Transverse colon (tissue), 4 donors: ENCODE data around the gene NOP56.
"Not testable (repeated sequence)": the region's sequence is repeated elsewhere in the genome, so short reads cannot be mapped to it uniquely, and the experiment has no call there.

Experiments
- EP300 ChIP-seq: sonication (generic); formaldehyde crosslinking; IDR thresholded peaks from one replicate; pipeline ENCODE4 v1.6.1; 2017; ENCODE audit warnings: antibody characterized with exemption, low read depth
- POLR2A ChIP-seq: fragments of 450-650 bp; IDR thresholded peaks from one replicate; pipeline ENCODE4 v1.6.1; 2016; ENCODE audit warnings: antibody characterized with exemption, mild to moderate bottlenecking, moderate library complexity
- POLR2AphosphoS5 ChIP-seq, 3 donors: sonication (generic); formaldehyde crosslinking; IDR thresholded peaks; one replicate each; pipeline ENCODE4 v1.6.1; 2016; ENCODE audit warnings: antibody characterized with exemption in 3 of 3
- TF ChIP-seq, protein P1 (sequence below), 5 experiments: fragments of 200-600 bp in 3 of 5; fragments of 450-650 bp in 2 of 5; sonication (generic) in 3 of 5; IDR thresholded peaks; 1 replicate in 2 of 5; 2 replicates in 3 of 5; pipeline ENCODE4 v1.5.1; 2016 to 2017; ENCODE audit warnings: antibody characterized with exemption in 5 of 5, inconsistent platforms in 3 of 5, mild to moderate bottlenecking in 2 of 5, moderate library complexity in 1 of 5

DNA sequence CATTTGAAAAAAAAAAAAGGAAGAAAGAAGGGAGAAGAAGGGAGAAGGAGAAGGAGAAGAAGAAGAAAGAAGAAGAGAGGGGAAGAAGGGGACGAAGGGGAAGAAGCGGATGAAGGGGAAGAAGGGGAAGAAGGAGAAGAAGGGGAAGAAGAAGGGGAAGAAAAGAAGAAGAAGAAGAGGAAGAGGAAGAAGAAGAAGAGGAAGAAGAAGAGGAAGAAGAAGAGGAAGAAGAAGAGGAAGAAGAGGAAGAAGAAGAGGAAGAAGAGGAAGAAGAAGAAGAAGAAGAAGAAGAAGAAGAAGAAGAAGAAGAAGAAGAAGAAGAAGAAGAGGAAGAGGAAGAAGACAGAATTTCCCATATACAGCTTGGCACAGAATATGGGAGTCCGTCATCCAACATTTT, 29.6 kb downstream of the NOP56 start:
- TF ChIP-seq, protein P1, sequence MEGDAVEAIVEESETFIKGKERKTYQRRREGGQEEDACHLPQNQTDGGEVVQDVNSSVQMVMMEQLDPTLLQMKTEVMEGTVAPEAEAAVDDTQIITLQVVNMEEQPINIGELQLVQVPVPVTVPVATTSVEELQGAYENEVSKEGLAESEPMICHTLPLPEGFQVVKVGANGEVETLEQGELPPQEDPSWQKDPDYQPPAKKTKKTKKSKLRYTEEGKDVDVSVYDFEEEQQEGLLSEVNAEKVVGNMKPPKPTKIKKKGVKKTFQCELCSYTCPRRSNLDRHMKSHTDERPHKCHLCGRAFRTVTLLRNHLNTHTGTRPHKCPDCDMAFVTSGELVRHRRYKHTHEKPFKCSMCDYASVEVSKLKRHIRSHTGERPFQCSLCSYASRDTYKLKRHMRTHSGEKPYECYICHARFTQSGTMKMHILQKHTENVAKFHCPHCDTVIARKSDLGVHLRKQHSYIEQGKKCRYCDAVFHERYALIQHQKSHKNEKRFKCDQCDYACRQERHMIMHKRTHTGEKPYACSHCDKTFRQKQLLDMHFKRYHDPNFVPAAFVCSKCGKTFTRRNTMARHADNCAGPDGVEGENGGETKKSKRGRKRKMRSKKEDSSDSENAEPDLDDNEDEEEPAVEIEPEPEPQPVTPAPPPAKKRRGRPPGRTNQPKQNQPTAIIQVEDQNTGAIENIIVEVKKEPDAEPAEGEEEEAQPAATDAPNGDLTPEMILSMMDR (IDR thresholded peaks at IDR 0.05), result not testable (repeated sequence)
- not testable (repeated sequence) for TF ChIP-seq EP300; POLR2AphosphoS5 (IDR thresholded peaks at IDR 0.05); POLR2A
